KMS-11 (cell line): Measurements from ENCODE around the gene UGT1A10.
"Not testable (repeated sequence)": the region's sequence is repeated elsewhere in the genome, so short reads cannot be mapped to it uniquely, and the experiment has no call there.

Source experiments
- H2AFZ ChIP-seq: fragments of 200-600 bp; sonication (generic); 2 replicates; pipeline ENCODE4 v1.6.1; 2016; ENCODE audit warnings: antibody characterized with exemption, mixed run types, low read depth
- H3K27ac ChIP-seq: fragments of 200-600 bp; sonication (generic); 2 replicates; pipeline ENCODE4 v1.6.1; 2016; ENCODE audit warnings: mild to moderate bottlenecking, mixed run types
- H3K27me3 ChIP-seq: fragments of 200-600 bp; sonication (generic); 2 replicates; pipeline ENCODE4 v1.6.1; 2017; ENCODE audit warnings: mild to moderate bottlenecking, low read depth, mixed run types, moderate library complexity; ENCODE audit not compliant: insufficient read depth
- H3K36me3 ChIP-seq: fragments of 200-600 bp; sonication (generic); 2 replicates; pipeline ENCODE4 v1.6.1; 2017; ENCODE audit warnings: mild to moderate bottlenecking, mixed run types; ENCODE audit not compliant: insufficient read depth
- H3K4me1 ChIP-seq: fragments of 200-600 bp; sonication (generic); 2 replicates; pipeline ENCODE4 v1.6.1; 2016; ENCODE audit warnings: mild to moderate bottlenecking, low read depth, mixed run types; ENCODE audit not compliant: poor library complexity, severe bottlenecking
- H3K4me2 ChIP-seq: fragments of 200-600 bp; sonication (generic); 2 replicates; pipeline ENCODE4 v1.7.0; 2016; ENCODE audit warnings: mild to moderate bottlenecking, mixed run types
- H3K4me3 ChIP-seq: fragments of 200-600 bp; sonication (generic); IDR thresholded peaks from 2 replicates; pipeline ENCODE4 v1.6.1; 2017; ENCODE audit warnings: low read depth, low read length, mixed read lengths; ENCODE audit not compliant: insufficient read depth
- H3K79me2 ChIP-seq: fragments of 200-600 bp; sonication (generic); 2 replicates; pipeline ENCODE4 v1.6.1; 2016; ENCODE audit warnings: low read depth, mixed run types; ENCODE audit not compliant: insufficient read depth
- H3K9ac ChIP-seq: fragments of 200-600 bp; sonication (generic); 2 replicates; pipeline ENCODE4 v1.6.1; 2016; ENCODE audit warnings: mild to moderate bottlenecking, mixed run types
- H4K20me1 ChIP-seq: fragments of 200-600 bp; sonication (generic); 2 replicates; pipeline ENCODE4 v1.6.1; 2016; ENCODE audit warnings: mild to moderate bottlenecking, mixed run types; ENCODE audit not compliant: insufficient read depth
- CTCF ChIP-seq: fragments of 200-600 bp; sonication (generic); conservative IDR thresholded peaks from 2 replicates; pipeline ENCODE4 v1.6.1; 2017; ENCODE audit warnings: low read depth, mild to moderate bottlenecking, antibody characterized with exemption, low read length, moderate library complexity, mixed read lengths

The UGT1A10 gene

GRCh38 chr2:233605680-233606079 is 30.6 kb upstream of the UGT1A10 start:
- H3K27me3 ChIP-seq = no peaks in the 10 kb centered on the region
- H3K27ac ChIP-seq = no peak overlapping the region
- no peaks in the 10 kb centered on the region for H3K79me2 ChIP-seq
- H3K4me1 ChIP-seq = no peaks in the 10 kb centered on the region
- no peaks in the 10 kb centered on the region for H4K20me1 ChIP-seq
- no peak overlapping the region for H3K4me3 ChIP-seq
- H2AFZ ChIP-seq = no peak overlapping the region
- TF ChIP-seq CTCF = no peak
- no peaks in the 10 kb centered on the region for H3K36me3 ChIP-seq
- H3K9ac ChIP-seq = no peak overlapping the region
- no peak overlapping the region for H3K4me2 ChIP-seq

GRCh38 chr2:233611284-233611683 is 25.0 kb upstream of the UGT1A10 start:
- Histone ChIP-seq H3K4me1 (no peaks in the 10 kb centered on the region), H3K36me3 (no peaks in the 10 kb centered on the region), H3K27ac (no peak overlapping the region), H3K4me3 (no peak overlapping the region), H3K9ac (no peak overlapping the region), H3K79me2 (no peaks in the 10 kb centered on the region), H3K4me2 (no peak overlapping the region), H2AFZ (no peak overlapping the region), H4K20me1 (no peaks in the 10 kb centered on the region), H3K27me3 (no peaks in the 10 kb centered on the region)
- TF ChIP-seq CTCF = no peak

GRCh38 chr2:233617476-233617875 is 18.8 kb upstream of the UGT1A10 start, which contains the start of gene UGT1A8:
UGT1A8 (plus strand) TSS chr2:233617633; CDS start chr2:233617708, 75 bp downstream.
- H3K4me3 ChIP-seq, H4K20me1 ChIP-seq, H3K27me3 ChIP-seq, H2AFZ ChIP-seq, H3K27ac ChIP-seq, H3K79me2 ChIP-seq, H3K4me2 ChIP-seq, H3K4me1 ChIP-seq, H3K9ac ChIP-seq, H3K36me3 ChIP-seq: not testable (repeated sequence)

GRCh38 chr2:233620204-233620603 is 16.0 kb upstream of the UGT1A10 start:
- TF ChIP-seq CTCF = no peak
- no peaks in the 10 kb centered on the region for H3K4me1 ChIP-seq
- no peaks in the 10 kb centered on the region for H3K27me3 ChIP-seq
- no peak overlapping the region for H3K4me3 ChIP-seq
- no peak overlapping the region for H2AFZ ChIP-seq
- H4K20me1 ChIP-seq = no peaks in the 10 kb centered on the region
- no peak overlapping the region for H3K27ac ChIP-seq
- H3K36me3 ChIP-seq = no peaks in the 10 kb centered on the region
- H3K4me2 ChIP-seq = no peak overlapping the region
- no peaks in the 10 kb centered on the region for H3K79me2 ChIP-seq
- H3K9ac ChIP-seq = no peak overlapping the region

GRCh38 chr2:233621863-233622262 is 14.4 kb upstream of the UGT1A10 start:
- not testable (repeated sequence) for H3K4me1 ChIP-seq, H3K27ac ChIP-seq, H3K4me3 ChIP-seq, H4K20me1 ChIP-seq, H3K9ac ChIP-seq, H2AFZ ChIP-seq, H3K4me2 ChIP-seq, H3K79me2 ChIP-seq, H3K36me3 ChIP-seq, H3K27me3 ChIP-seq
